Right cardiac atrium (tissue), 5 donors: ENCODE results near the gene SH2D4B. TPM values are rescaled to one million over a fixed set of nuclear protein-coding genes. Genes with fewer than 3 reads are reported as not detected.
A peak's percentile ranks its signal among the peaks of the same experiment; 100 is the strongest.
"Not testable (repeated sequence)": the region's sequence is repeated elsewhere in the genome, so short reads cannot be mapped to it uniquely, and the experiment has no call there.

Source experiments
- ATAC-seq, 2 donors: fragments of 200-7000 bp; cut with Tn5 transposase; one replicate each; pipeline versions ENCODE4 v1.8.0 to v1.9.1; 2020; ENCODE audit warnings: moderate library complexity in 2 of 2, mild to moderate bottlenecking in 1 of 2
- DNase-seq, 3 donors: peaks; one replicate each; pipeline ENCODE4 v3.0.0-alpha.2; 2020
- H3K27ac ChIP-seq: one replicate; pipeline ENCODE4 v1.5.1; 2013; ENCODE audit warnings: mild to moderate bottlenecking, low read length, control low read depth, moderate library complexity
- H3K27me3 ChIP-seq: one replicate; pipeline ENCODE4 v1.6.1; 2013; ENCODE audit not compliant: control insufficient read depth, insufficient read depth
- H3K4me1 ChIP-seq: one replicate; pipeline ENCODE4 v1.6.1; 2013; ENCODE audit warnings: low read length; ENCODE audit not compliant: control insufficient read depth, insufficient read depth
- H3K4me3 ChIP-seq: one replicate; pipeline ENCODE4 v1.5.1; 2013; ENCODE audit warnings: low read length, control low read depth
- H3K9me3 ChIP-seq: one replicate; pipeline ENCODE4 v1.6.1; 2013; ENCODE audit warnings: low read length; ENCODE audit not compliant: control insufficient read depth
- WGBS: extraction: QIAGEN DNeasy Blood & Tissue Kit; methylation state at CpG from one replicate; pipeline ENCODE4 v1.1.7; 2013; 5-methylcytosine and 5-hydroxymethylcytosine counted together
- intact Hi-C, 4 donors: fragments of 100-400 bp; cut with DNase I; formaldehyde crosslinking; loops; one replicate each; pipeline versions ENCODE4 v1.11.0 to v1.14.0; 2022 to 2023
- polyA plus RNA-seq: library from polyadenylated mRNA; stranded (reverse); fragments of 200-250 nt; gene quantifications from one replicate; pipeline ENCODE4 v1.2.3, GENCODE V29; 2013
- total RNA-seq, 4 donors: library from RNA; stranded (reverse); fragmentation: NEBNext Ultra II Directional; extraction: Animal tissue kit (Norgen Biotek cat#: 25700); gene quantifications; one replicate each; pipeline ENCODE4 v1.2.1, GENCODE V29; 2021
- donor health status: healthy with polysubstance abuse.
- donor health status: DM: no; HTN: yes; CAD: no.
- donor health status: DM: no; HTN: no; CAD: no.
- donor health status: DM: no; HTN: yes; CAD: no; lungs with severe emphysema.
- donor health status: DM: yes; HTN: yes; CAD: no.

SH2D4B gene
- total and polyA plus RNA-seq, 5 donors = not detected

DNA sequence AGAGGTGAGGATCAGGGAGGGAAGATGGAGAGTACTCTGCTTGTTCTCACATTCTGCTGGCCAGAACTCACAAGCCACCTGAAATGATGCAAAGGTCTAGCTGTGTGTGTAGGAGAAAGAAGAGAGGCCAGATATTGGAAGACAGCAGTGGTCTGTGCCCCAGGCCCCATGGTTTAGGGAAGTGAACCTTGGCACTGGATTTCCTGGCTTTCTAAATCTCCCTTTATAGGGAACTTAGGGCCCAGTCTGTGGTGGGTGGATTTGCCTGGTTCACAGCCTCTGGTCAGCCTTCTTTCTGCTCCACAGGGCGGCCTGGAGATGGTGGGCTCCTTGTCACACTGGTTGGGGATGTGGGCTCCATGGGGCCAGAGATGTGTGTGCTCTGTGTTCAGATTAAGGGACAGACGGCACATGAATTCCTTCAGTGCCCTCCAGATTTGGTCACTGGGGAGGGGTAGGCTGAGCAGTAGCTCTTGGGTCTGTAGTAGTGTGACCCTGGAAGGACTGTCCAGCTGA is 9.5 kb upstream of the SH2D4B start:
- WGBS = 95% methylated on average over 2 of the region's 2 CpGs
- Histone ChIP-seq H3K4me3 (no peak overlapping the region), H3K4me1 (peaks cover 6% of the 10 kb centered on the region), H3K27ac (no peak overlapping the region), H3K27me3 (no peaks in the 10 kb centered on the region), H3K9me3 (no peaks in the 10 kb centered on the region)
- DNase-seq = no peak
- intact Hi-C loops = no loop called here
- ATAC-seq = peak; percentile 12 to 22

DNA sequence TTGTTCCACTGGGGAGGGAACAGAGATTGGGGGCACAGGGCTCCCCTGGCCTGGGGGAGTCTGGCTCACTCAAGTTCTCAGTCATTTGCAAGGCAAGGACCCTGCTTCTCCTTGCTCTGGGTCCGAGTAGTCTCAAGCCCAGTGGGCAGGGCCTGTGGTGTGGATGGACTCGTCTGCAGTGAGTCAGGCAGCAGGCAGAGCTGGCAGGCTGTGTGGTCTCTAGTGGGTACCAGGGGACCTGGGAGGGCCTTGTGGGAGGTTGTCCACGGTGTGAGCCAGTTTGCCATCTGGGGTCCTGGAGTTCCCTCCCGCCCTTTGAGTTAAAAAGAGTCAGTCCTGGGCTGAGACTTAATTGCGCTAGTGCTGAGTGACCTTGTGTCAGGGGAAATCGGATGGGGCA is 8.8 kb upstream of the SH2D4B start:
- Histone ChIP-seq H3K9me3 (no peaks in the 10 kb centered on the region), H3K4me3 (no peak overlapping the region), H3K27me3 (no peaks in the 10 kb centered on the region), H3K4me1 (peaks cover 6% of the 10 kb centered on the region), H3K27ac (no peak overlapping the region)
- intact Hi-C loops = no loop called here
- WGBS = 74% methylated on average over 6 of the region's 6 CpGs
- ATAC-seq (peak in 1 of 2 donors; percentile 14), DNase-seq (no peak)

DNA sequence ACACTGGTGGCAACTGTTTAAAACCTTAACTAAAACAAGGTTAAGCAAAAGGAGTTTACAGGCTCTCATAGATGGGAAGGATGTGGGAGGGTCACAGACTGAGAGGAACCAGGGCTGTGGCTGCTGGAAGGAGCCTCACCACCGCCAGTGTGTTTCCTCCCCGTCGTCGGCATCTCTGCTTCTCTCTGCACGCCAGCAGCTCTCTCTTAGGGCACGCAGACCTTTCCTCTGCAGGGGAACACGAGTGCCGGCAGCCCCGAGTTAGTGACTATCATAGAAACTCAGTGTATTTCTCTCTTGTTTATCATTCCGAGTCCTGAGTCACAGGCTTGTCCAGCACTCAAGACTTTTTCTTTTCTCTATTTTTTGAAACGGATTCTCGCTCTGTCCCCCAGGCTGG is 8.1 kb upstream of the SH2D4B start:
- Histone ChIP-seq H3K4me1 (peaks cover 6% of the 10 kb centered on the region), H3K27ac (no peak overlapping the region), H3K4me3 (no peak overlapping the region), H3K9me3 (no peaks in the 10 kb centered on the region), H3K27me3 (no peaks in the 10 kb centered on the region)
- ATAC-seq = peak; percentile 68 to 74
- DNase-seq = no peak
- intact Hi-C loops = no loop called here
- WGBS = 55% methylated on average over 12 of the region's 12 CpGs

DNA sequence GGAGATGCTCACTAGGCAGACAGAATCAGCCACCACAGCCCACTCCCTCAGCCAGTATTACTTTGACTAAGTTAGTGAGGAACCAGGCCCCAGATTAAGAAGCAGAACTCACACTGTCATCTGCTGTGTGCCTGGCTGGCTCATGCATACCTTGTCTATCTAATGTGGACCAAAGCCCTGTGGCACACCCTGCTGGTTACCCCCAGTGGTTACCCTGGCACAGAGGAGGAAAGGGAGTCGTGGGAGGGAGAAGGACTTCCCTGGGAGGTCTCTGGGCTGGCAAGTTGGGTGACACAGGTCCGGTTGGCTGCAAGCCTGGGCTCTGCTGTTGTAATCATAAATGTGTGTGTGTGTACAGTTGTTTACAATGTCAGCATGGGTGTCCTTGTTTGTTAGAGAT is 7.5 kb upstream of the SH2D4B start:
- intact Hi-C loops = no loop called here
- ATAC-seq = peak; percentile 57 to 72
- Histone ChIP-seq H3K9me3 (no peaks in the 10 kb centered on the region), H3K4me1 (peaks cover 6% of the 10 kb centered on the region), H3K27me3 (no peaks in the 10 kb centered on the region), H3K4me3 (no peak overlapping the region), H3K27ac (peak overlapping the region; percentile 15)
- 55% methylated on average over 2 of the region's 2 CpGs for WGBS
- no peak for DNase-seq

DNA sequence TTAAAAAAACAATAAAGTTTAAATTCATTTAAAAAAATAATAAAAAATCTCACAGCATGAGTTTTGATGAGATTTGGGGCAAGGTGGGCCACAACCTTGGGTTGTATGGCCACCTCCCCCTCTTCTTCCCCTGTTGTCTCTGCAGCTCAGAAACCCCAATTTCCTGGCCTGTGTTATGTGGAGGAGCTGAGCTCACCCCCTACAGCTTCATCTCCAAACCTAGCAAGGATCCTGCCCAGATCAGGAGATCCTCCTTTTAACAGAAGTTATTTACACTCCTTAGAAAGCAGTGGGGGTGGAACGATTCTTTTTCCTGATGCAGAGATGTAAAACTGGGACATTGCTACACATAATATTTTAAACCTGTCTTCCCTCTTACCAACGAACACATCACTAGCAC is 6.9 kb upstream of the SH2D4B start:
- Histone ChIP-seq H3K4me3 (no peak overlapping the region), H3K27me3 (no peaks in the 10 kb centered on the region), H3K9me3 (no peaks in the 10 kb centered on the region), H3K27ac (no peak overlapping the region), H3K4me1 (peaks cover 6% of the 10 kb centered on the region)
- intact Hi-C loops = no loop called here
- DNase-seq (no peak), ATAC-seq (no peak)
- 40% methylated on average over 2 of the region's 2 CpGs for WGBS

DNA sequence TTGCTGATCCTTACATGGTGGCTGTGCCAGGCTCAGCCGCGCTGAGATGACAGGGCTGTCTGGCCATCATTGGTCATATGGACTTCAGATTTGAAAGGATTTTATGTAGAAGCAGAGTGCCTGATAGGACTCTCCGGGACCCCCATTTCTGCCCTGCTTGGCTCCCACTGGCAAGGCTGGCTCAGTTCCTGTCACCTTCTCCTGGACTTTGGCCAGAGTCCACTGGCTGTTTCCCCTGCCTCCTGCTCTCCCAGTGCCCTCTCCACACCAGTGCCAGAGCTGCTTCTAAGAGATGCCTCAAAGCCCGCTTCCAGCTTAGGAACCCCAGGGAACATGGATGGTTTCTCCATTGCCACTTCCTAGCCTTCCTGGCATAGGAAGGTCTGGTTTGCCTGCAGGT is 5.1 kb upstream of the SH2D4B start:
- H3K4me1 ChIP-seq = peaks cover 6% of the 10 kb centered on the region
- H3K9me3 ChIP-seq = no peaks in the 10 kb centered on the region
- H3K27me3 ChIP-seq = no peaks in the 10 kb centered on the region
- intact Hi-C loops = no loop called here
- no peak for ATAC-seq
- WGBS = 96% methylated on average over 4 of the region's 4 CpGs
- no peak overlapping the region for H3K4me3 ChIP-seq
- H3K27ac ChIP-seq = no peak overlapping the region
- no peak for DNase-seq

DNA sequence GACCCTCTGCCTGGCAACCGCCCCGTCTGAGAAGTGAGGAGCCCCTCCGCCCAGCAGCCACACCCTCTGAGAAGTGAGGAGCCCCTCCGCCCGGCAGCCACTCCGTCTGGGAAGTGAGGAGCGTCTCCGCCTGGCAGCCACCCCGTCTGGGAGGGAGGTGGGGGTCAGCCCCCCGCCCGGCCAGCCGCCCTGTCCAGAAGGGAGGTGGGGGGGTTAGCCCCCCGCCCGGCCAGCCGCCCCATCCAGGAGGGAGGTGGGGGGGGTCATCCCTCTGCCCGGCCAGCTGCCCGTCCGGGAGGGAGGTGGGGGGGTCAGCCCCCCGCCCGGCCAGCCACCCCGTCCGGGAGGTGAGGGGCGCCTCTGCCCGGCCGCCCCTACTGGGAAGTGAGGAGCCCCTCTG is 3.6 kb upstream of the SH2D4B start:
- H3K9me3 ChIP-seq, DNase-seq, H3K4me1 ChIP-seq, intact Hi-C loops, H3K4me3 ChIP-seq, H3K27ac ChIP-seq, ATAC-seq, H3K27me3 ChIP-seq: not testable (repeated sequence)
- 94% methylated on average over 19 of the region's 25 CpGs for WGBS

DNA sequence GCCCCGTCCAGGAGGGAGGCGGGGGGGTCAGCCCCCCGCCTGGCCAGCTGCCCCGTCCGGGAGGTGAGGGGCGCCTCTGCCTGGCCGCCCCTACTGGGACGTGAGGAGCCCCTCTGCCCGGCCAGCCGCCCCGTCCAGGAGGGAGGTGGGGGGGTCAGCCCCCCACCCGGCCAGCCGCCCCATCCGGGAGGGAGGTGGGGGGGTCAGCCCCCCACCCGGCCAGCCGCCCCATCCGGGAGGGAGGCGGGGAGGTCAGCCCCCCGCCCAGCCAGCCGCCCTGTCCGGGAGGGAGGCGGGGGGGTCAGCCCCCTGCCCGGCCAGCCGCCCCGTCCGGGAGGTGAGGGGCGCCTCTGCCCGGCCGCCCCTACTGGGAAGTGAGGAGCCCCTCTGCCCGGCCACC is 3.1 kb upstream of the SH2D4B start:
- intact Hi-C loops, H3K4me3 ChIP-seq, H3K27me3 ChIP-seq, H3K9me3 ChIP-seq, DNase-seq, H3K4me1 ChIP-seq, ATAC-seq, H3K27ac ChIP-seq: not testable (repeated sequence)
- 94% methylated on average over 16 of the region's 30 CpGs for WGBS

DNA sequence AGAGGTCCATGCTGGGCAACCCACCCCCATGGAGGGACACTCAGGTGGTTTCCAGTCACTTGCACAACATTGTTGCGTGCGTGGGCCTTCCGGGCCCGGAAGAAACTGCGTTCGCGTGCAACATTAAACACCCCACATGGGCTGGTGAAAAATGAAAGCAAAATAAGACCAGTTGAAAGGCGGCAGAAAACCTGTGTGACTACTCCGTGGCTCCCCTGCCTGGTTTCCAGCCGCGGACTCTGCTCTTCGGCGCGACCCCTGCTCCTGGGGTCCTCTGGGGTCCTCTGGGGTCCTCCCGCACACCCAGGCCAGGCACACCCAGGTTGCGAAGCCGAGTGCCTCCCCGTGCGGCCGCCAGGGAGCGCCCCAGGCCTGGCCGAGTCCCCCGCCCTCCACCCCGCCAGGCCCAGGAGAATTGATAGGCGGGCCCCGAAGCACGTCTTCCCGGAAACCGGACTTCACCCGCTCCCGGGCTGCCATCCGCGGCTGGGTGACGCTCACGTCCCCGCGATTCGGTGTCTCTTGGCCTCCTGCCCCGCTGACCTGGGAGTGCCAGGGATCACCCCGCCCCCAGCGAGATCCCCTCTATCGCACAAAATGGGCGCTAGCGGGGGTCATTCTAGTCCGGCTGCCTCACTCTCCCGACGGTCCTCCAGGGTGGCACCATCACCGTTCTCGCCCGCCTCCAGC is 1.9 kb upstream of the SH2D4B start:
- intact Hi-C loops = no loop called here
- Histone ChIP-seq H3K27ac (no peak overlapping the region), H3K9me3 (no peaks in the 10 kb centered on the region), H3K4me3 (peak overlapping the region; percentile 34), H3K27me3 (no peaks in the 10 kb centered on the region), H3K4me1 (peaks cover 2% of the 10 kb centered on the region)
- WGBS = 32% methylated on average over 50 of the region's 50 CpGs
- ATAC-seq = peak; percentile 89 to 91
- DNase-seq = peak; percentile 69 to 90 (median 88)

DNA sequence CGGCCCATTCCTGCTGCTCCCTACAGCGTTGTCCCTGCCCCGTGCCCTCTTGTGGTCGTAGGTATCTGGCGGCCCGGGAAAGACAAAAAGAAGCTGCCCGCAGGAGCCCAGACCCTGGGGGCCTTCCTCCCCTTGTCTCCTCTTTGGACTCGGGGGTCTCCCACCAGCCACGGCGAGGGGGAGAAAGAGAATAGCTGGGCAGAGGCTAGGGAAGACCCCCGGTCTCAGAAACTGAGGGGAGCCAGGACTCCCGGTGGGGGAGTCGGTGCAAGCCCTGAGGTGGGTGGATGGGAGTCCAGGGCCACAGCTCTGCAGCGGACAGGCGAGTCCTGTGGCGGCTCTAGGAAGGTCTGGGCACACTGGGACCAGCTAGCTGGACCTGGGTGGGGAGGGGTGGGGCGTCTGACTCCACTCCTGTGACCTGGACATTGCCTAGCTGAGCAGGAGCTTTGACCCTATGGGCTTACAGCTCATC is 1.3 kb upstream of the SH2D4B start:
- peak; percentile 4 to 15 for ATAC-seq

DNA sequence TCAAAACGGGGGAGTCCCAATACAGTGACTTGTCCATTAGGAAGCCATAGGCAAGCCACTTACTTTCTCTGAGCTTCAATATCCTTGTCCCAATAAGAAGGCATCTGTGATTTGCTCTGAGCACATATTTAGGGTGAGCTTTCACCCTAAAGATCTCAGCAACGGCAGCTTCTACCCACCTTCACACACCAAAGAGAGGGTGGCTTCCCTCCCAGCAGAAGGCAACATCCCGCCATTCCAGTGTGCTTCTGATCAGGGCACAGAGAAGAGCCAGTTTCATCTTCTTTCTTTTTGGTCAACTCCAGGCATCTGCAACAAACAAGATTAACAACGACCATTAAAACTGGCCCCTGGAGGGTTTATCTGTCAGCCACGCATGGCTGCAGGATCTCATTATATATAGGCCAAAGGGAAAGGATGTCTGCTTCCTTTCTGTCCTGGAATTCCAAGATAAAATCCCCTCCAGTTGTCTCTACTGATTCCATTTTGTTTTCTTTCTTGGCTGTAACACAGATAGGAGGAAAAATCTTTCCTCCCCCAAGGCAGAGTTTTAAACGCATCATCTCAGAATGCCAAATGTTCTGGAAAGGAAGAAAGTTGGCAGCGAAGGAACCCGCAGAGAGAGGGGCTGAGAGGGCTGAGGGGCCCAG is 491 bp upstream of the SH2D4B start:
- Histone ChIP-seq H3K4me3 (no peak overlapping the region), H3K9me3 (no peaks in the 10 kb centered on the region), H3K4me1 (peaks cover 7% of the 10 kb centered on the region), H3K27me3 (no peaks in the 10 kb centered on the region), H3K27ac (no peak overlapping the region)
- ATAC-seq (no peak), DNase-seq (no peak)
- 52% methylated on average over 8 of the region's 8 CpGs for WGBS
- intact Hi-C loops = no loop called here

More for the DNA sequence above, 1.3 kb upstream of the SH2D4B start:
- intact Hi-C loops = no loop called here
- no peaks in the 10 kb centered on the region for H3K27me3 ChIP-seq
- H3K4me1 ChIP-seq = peaks cover 4% of the 10 kb centered on the region
- DNase-seq = no peak
- peak overlapping the region; percentile 34 for H3K4me3 ChIP-seq
- no peaks in the 10 kb centered on the region for H3K9me3 ChIP-seq
- H3K27ac ChIP-seq = no peak overlapping the region
- 81% methylated on average over 17 of the region's 17 CpGs for WGBS
